SK-N-MC (cell line): ENCODE results near the gene RPAP3.

Experiments used
- EZH2 ChIP-seq: fragments of 200-600 bp; sonication (generic); IDR thresholded peaks from one replicate; pipeline ENCODE4 v1.6.1; 2017; ENCODE audit warnings: antibody characterized with exemption
- POLR2AphosphoS5 ChIP-seq: IDR thresholded peaks from 2 replicates; pipeline ENCODE4 v1.6.1; 2012; ENCODE audit warnings: mild to moderate bottlenecking, low read depth, low read length, borderline replicate concordance

GRCh38 chr12:47672068-47672467 lies 33.8 kb downstream of the RPAP3 start:
- no peak for TF ChIP-seq POLR2AphosphoS5
- TF ChIP-seq EZH2 = no peak
